Stimulated activated naive CD8-positive, alpha-beta T cell treated with anti-CD3 and anti-CD28 coated beads, Interleukin-15, amount 100 ng/mL, for 72 hours (primary cell): Measurements from ENCODE around the gene FAM240A.

ENCODE experiments used
- ATAC-seq: fragments of 150-1000 bp; cut with Tn5 transposase; 2 replicates; pipeline ENCODE4 v1.10.0; 2021; ENCODE audit warnings: mild to moderate bottlenecking, moderate library complexity
- DNase-seq, 2 donors: peaks; one replicate each; pipeline ENCODE4 v3.0.0; 2021 to 2022
- H3K27ac Mint-ChIP-seq, 2 donors: one replicate each; pipeline ENCODE4 v1.8.0; 2022; ENCODE audit warnings: mild to moderate bottlenecking in 2 of 2, mixed read lengths in 2 of 2, moderate library complexity in 2 of 2
- H3K27me3 Mint-ChIP-seq: one replicate; pipeline ENCODE4 v1.8.0; 2022; ENCODE audit warnings: mixed read lengths
- H3K4me1 Mint-ChIP-seq: one replicate; pipeline ENCODE4 v1.8.0; 2022; ENCODE audit warnings: mild to moderate bottlenecking, mixed read lengths
- H3K4me3 Mint-ChIP-seq, 2 donors: one replicate each; pipeline ENCODE4 v1.8.0; 2022; ENCODE audit warnings: mild to moderate bottlenecking in 2 of 2, mixed read lengths in 2 of 2, moderate library complexity in 1 of 2
- H3K9me3 Mint-ChIP-seq, 2 donors: one replicate each; pipeline ENCODE4 v1.8.0; 2022; ENCODE audit warnings: mixed read lengths in 2 of 2

FAM240A gene

GRCh38 chr3:46609944-46610722 lies 2.2 kb upstream of the FAM240A start:
- Mint-ChIP-seq H3K27me3 (peaks cover 8% of the 10 kb centered on the region), H3K4me1 (no peaks in the 10 kb centered on the region), H3K27ac (no peak overlapping the region), H3K4me3 (no peak overlapping the region), H3K9me3 (no peaks in the 10 kb centered on the region)
- ATAC-seq (no peak), DNase-seq (no peak)

GRCh38 chr3:46613313-46614005 lies 1.1 kb downstream of the FAM240A start:
- Mint-ChIP-seq H3K9me3 (no peaks in the 10 kb centered on the region), H3K27me3 (peaks cover 23% of the 10 kb centered on the region), H3K4me1 (no peaks in the 10 kb centered on the region), H3K27ac (no peak overlapping the region), H3K4me3 (no peak overlapping the region)
- DNase-seq: no peak
- no peak for ATAC-seq

GRCh38 chr3:46614431-46614830 lies 2.1 kb downstream of the FAM240A start:
- DNase-seq: no peak
- Mint-ChIP-seq H3K9me3 (no peaks in the 10 kb centered on the region), H3K27me3 (peaks cover 32% of the 10 kb centered on the region), H3K4me1 (no peaks in the 10 kb centered on the region), H3K27ac (no peak overlapping the region), H3K4me3 (no peak overlapping the region)
- no peak for ATAC-seq

- H3K27me3 Mint-ChIP-seq: peaks cover 39% of the 10 kb centered on the region
- DNase-seq: no peak
- peak overlapping the region in 1 of 2 donors; percentile 73 for H3K27ac Mint-ChIP-seq
These were observed 2.9 kb downstream of the FAM240A start for GRCh38 chr3:46615050-46615775.

GRCh38 chr3:46615976-46616375 lies 3.7 kb downstream of the FAM240A start:
- H3K9me3 Mint-ChIP-seq: no peaks in the 10 kb centered on the region
- no peak for DNase-seq
- H3K4me1 Mint-ChIP-seq: no peaks in the 10 kb centered on the region
- no peak for ATAC-seq
- peaks cover 42% of the 10 kb centered on the region for H3K27me3 Mint-ChIP-seq
- peak overlapping the region in 1 of 2 donors; percentile 73 for H3K27ac Mint-ChIP-seq
- H3K4me3 Mint-ChIP-seq: no peak overlapping the region

More at GRCh38 chr3:46615050-46615775, 2.9 kb downstream of the FAM240A start:
- Mint-ChIP-seq H3K4me1 (no peaks in the 10 kb centered on the region), H3K9me3 (no peaks in the 10 kb centered on the region), H3K4me3 (no peak overlapping the region)
- no peak for ATAC-seq

- DNase-seq (no peak), ATAC-seq (no peak)
- Mint-ChIP-seq H3K4me3 (no peak overlapping the region), H3K27ac (no peak overlapping the region), H3K9me3 (no peaks in the 10 kb centered on the region), H3K27me3 (peaks cover 55% of the 10 kb centered on the region), H3K4me1 (no peaks in the 10 kb centered on the region)
These were observed 5.6 kb downstream of the FAM240A start for GRCh38 chr3:46617941-46618340.

GRCh38 chr3:46619845-46620778 lies 7.8 kb downstream of the FAM240A start:
- peaks cover 47% of the 10 kb centered on the region for H3K27me3 Mint-ChIP-seq
- no peaks in the 10 kb centered on the region for H3K9me3 Mint-ChIP-seq
- DNase-seq (no peak), ATAC-seq (no peak)
- H3K27ac Mint-ChIP-seq: no peak overlapping the region
- H3K4me3 Mint-ChIP-seq: no peak overlapping the region
- H3K4me1 Mint-ChIP-seq: no peaks in the 10 kb centered on the region

- H3K9me3 Mint-ChIP-seq: no peaks in the 10 kb centered on the region
- H3K4me1 Mint-ChIP-seq: peaks cover 7% of the 10 kb centered on the region
- no peak overlapping the region for H3K4me3 Mint-ChIP-seq
- H3K27me3 Mint-ChIP-seq: peaks cover 23% of the 10 kb centered on the region
- DNase-seq (no peak), ATAC-seq (no peak)
- no peak overlapping the region for H3K27ac Mint-ChIP-seq
These were observed 12.2 kb downstream of the FAM240A start for GRCh38 chr3:46624533-46624932.

- DNase-seq: no peak
- H3K27me3 Mint-ChIP-seq: peaks cover 18% of the 10 kb centered on the region
- no peak overlapping the region for H3K4me3 Mint-ChIP-seq
- H3K9me3 Mint-ChIP-seq: no peaks in the 10 kb centered on the region
- ATAC-seq: no peak
- peaks cover 12% of the 10 kb centered on the region for H3K4me1 Mint-ChIP-seq
- no peak overlapping the region for H3K27ac Mint-ChIP-seq
These were observed 12.7 kb downstream of the FAM240A start for GRCh38 chr3:46624975-46625490.

GRCh38 chr3:46626039-46626438 lies 13.7 kb downstream of the FAM240A start:
- Mint-ChIP-seq H3K27ac (no peak overlapping the region), H3K4me1 (peaks cover 16% of the 10 kb centered on the region), H3K27me3 (peaks cover 12% of the 10 kb centered on the region), H3K4me3 (no peak overlapping the region), H3K9me3 (no peaks in the 10 kb centered on the region)
- no peak for DNase-seq
- no peak for ATAC-seq

GRCh38 chr3:46627078-46627477 lies 14.8 kb downstream of the FAM240A start:
- Mint-ChIP-seq H3K4me3 (no peak overlapping the region), H3K27me3 (peaks cover 2% of the 10 kb centered on the region), H3K9me3 (no peaks in the 10 kb centered on the region), H3K4me1 (peaks cover 16% of the 10 kb centered on the region), H3K27ac (peak overlapping the region in 1 of 2 donors; percentile 38)
- DNase-seq: no peak
- no peak for ATAC-seq

- ATAC-seq (no peak), DNase-seq (no peak)
- Mint-ChIP-seq H3K4me3 (peak overlapping the region; percentile 71 to 79), H3K9me3 (no peaks in the 10 kb centered on the region), H3K27ac (peak overlapping the region in 1 of 2 donors; percentile 90), H3K27me3 (no peaks in the 10 kb centered on the region), H3K4me1 (peaks cover 16% of the 10 kb centered on the region)
These were observed 16.6 kb downstream of the FAM240A start for GRCh38 chr3:46628901-46629369.

GRCh38 chr3:46629551-46630517 lies 17.5 kb downstream of the FAM240A start:
- Mint-ChIP-seq H3K9me3 (no peaks in the 10 kb centered on the region), H3K27me3 (no peaks in the 10 kb centered on the region), H3K27ac (peak overlapping the region; percentile 90 to 92), H3K4me3 (peak overlapping the region; percentile 71 to 79), H3K4me1 (peaks cover 16% of the 10 kb centered on the region)
- ATAC-seq: peak; percentile 97
- peak; percentile 79 to 81 for DNase-seq

- no peak overlapping the region for H3K4me3 Mint-ChIP-seq
- DNase-seq (no peak), ATAC-seq (no peak)
- no peaks in the 10 kb centered on the region for H3K9me3 Mint-ChIP-seq
- peaks cover 16% of the 10 kb centered on the region for H3K4me1 Mint-ChIP-seq
- no peaks in the 10 kb centered on the region for H3K27me3 Mint-ChIP-seq
- no peak overlapping the region for H3K27ac Mint-ChIP-seq
These were observed 20.5 kb downstream of the FAM240A start for GRCh38 chr3:46632792-46633191.
